ENCODE data around the gene USP22.

- TF ChIP-seq CTCF (optimal IDR thresholded peaks at IDR 0.05 in 1 of 3, IDR thresholded peaks at IDR 0.05 in 1 of 3, conservative IDR thresholded peaks at IDR 0.05 in 1 of 3; ENCODE audit: extremely low read depth in 1 of 3, insufficient read depth in 2 of 3, low read length in 3 of 3) (no peak), EZH2 (IDR thresholded peaks at IDR 0.05; ENCODE audit: low read length) (no peak)
These were observed 37.0 kb downstream of the USP22 start for GRCh38 chr17:21005803-21006202.

Data from keratinocyte (primary cell).